ENCODE data around the gene INSL3. TPM values are rescaled to one million over a fixed set of nuclear protein-coding genes. Genes with fewer than 3 reads are reported as not detected.
A peak's percentile ranks its signal among the peaks of the same experiment; 100 is the strongest.

Gene INSL3
- total and polyA plus RNA-seq, 2 donors (not counting 3 experiments of a cell fraction or from before 2014, with no cell fraction given), result not detected

- peak; percentile 98 for FAIRE-seq
- Histone ChIP-seq H3K9me1 (replicated peaks; ENCODE audit: control insufficient read depth, extremely low read depth, insufficient read depth, low read length) (no peaks in the 10 kb centered on the region), H3K4me3 (replicated peaks in 1 of 3; ENCODE audit: insufficient read depth in 1 of 3, low read depth in 1 of 3, low read length in 3 of 3) (peak within 1 kb of the TSS; percentile 83 to 96 (median 92)), H4K20me1 (replicated peaks; ENCODE audit: control insufficient read depth, extremely low read depth, insufficient read depth, low read length) (peaks cover 4% of the 10 kb centered on the region), H3K4me1 (ENCODE audit: control insufficient read depth, extremely low read depth, insufficient read depth, low read length) (peaks cover 15% of the 10 kb centered on the region), H3K36me3 (ENCODE audit: control insufficient read depth in 2 of 2, extremely low read depth in 1 of 2, insufficient read depth in 2 of 2, low read length in 2 of 2) (peaks cover 19 to 31% of the 10 kb centered on the region in 2 experiments), H3K27ac (ENCODE audit: insufficient read depth, low read depth, low read length) (peak within 1 kb of the TSS; percentile 42), H3K27me3 (ENCODE audit: control insufficient read depth in 2 of 2, insufficient read depth in 2 of 2, low read length in 2 of 2) (no peaks in the 10 kb centered on the region), H3K9me3 (replicated peaks; ENCODE audit: control insufficient read depth, insufficient read depth, low read length) (no peaks in the 10 kb centered on the region), H3K4me2 (ENCODE audit: insufficient read depth, low read length) (peak within 1 kb of the TSS; percentile 70), H3K9ac (replicated peaks; ENCODE audit: extremely low read depth, insufficient read depth, low read length) (peak within 1 kb of the TSS; percentile 95), H3K79me2 (ENCODE audit: control insufficient read depth, insufficient read depth, low read length) (peaks cover 32% of the 10 kb centered on the region), H2AFZ (ENCODE audit: low read depth, low read length) (peak within 1 kb of the TSS; percentile 94)
- intact Hi-C loops (cut with micrococcal nuclease), result loop anchor here (1.0 kb wide), 2 partner anchors 73 to 138 kb away; no protein-coding TSS in a partner anchor
- TSS peak; percentile 85 for BruUV-seq (replicated peaks)
- TF ChIP-seq POLR2A (IDR thresholded peaks at IDR 0.05; ENCODE audit: low read depth, low read length), result peak; percentile 96
- no peak for TF ChIP-seq JUN (IDR thresholded peaks at IDR 0.05; ENCODE audit: borderline replicate concordance, insufficient read depth, insufficient read length, low read depth)
- peak; percentile 19 for TF ChIP-seq MAX (IDR thresholded peaks at IDR 0.05; ENCODE audit: insufficient read depth, insufficient read length)
- TF ChIP-seq FOS (IDR thresholded peaks at IDR 0.05; ENCODE audit: borderline replicate concordance, insufficient read depth, low read length), result no peak
- TF ChIP-seq POLR2AphosphoS5 (IDR thresholded peaks at IDR 0.05; ENCODE audit: insufficient read depth, low read depth, low read length), result peak; percentile 98
- TF ChIP-seq MYC (IDR thresholded peaks at IDR 0.05; ENCODE audit: low read depth, low read length), result no peak
- no peak for TF ChIP-seq EZH2 (IDR thresholded peaks at IDR 0.05; ENCODE audit: borderline replicate concordance, low read depth, low read length, severe bottlenecking)
- TF ChIP-seq GATA2 (IDR thresholded peaks at IDR 0.05; ENCODE audit: insufficient read depth, insufficient read length, low read depth, low read length), result no peak
- peak; percentile 84 to 90 for TF ChIP-seq CTCF (IDR thresholded peaks at IDR 0.05; ENCODE audit: extremely low read depth in 1 of 2, insufficient read depth in 1 of 2, low read depth in 1 of 2, low read length in 2 of 2)
- POLR2A ChIA-PET, result interaction anchor here (0.6 to 1.6 kb wide), 15 partner anchors 9 to 468 kb away, joined by 3 to 18 read pairs (median 4); partner anchors contain the start of genes CCDC124, JAK3 and SLC5A5
- peak; percentile 100 for DNase-seq (ENCODE audit: low read depth, low spot score)
- CTCF ChIA-PET, result interaction anchor here (0.6 to 2.1 kb wide), 30 partner anchors 8 to 454 kb away, joined by 3 to 107 read pairs (median 4); partner anchors contain the start of genes BST2, CCDC124, JAK3 and MVB12A
- dilution Hi-C loops (cut with MboI; ENCODE audit: extremely low pct_ligation_motif_present, low sequenced_read_pairs), result no loop called here
Observed at GRCh38 chr19:17859533-17860330, 38.4 kb upstream of the INSL3 start, which contains the start of gene RPL18A. TSS of gene RPL18A (plus strand) at chr19:17859910. CDS start at chr19:17859957, 47 bp downstream.
